Transverse colon (tissue), 4 donors: Measurements from ENCODE around the gene NDUFS3. TPM values are rescaled to one million over a fixed set of nuclear protein-coding genes. Genes with fewer than 3 reads are reported as not detected.
"Not testable (repeated sequence)": the region's sequence is repeated elsewhere in the genome, so short reads cannot be mapped to it uniquely, and the experiment has no call there.

Source experiments
- DNase-seq: peaks from one replicate; pipeline ENCODE4 v3.0.0-alpha.2; 2019
- H3K27ac ChIP-seq, 4 donors: fragments of 200-600 bp; sonication (generic); 2 replicates each; pipeline ENCODE4 v1.5.1; 2016 to 2018; ENCODE audit warnings: inconsistent platforms in 4 of 4
- H3K27me3 ChIP-seq: fragments of 200-600 bp; sonication (generic); 2 replicates; pipeline ENCODE4 v1.5.1; 2017; ENCODE audit warnings: inconsistent platforms
- H3K36me3 ChIP-seq, 4 donors: fragments of 200-600 bp; sonication (generic); 2 replicates each; pipeline ENCODE4 v1.5.1; 2017 to 2019; ENCODE audit warnings: inconsistent platforms in 4 of 4
- H3K4me1 ChIP-seq, 4 donors: fragments of 200-600 bp; sonication (generic); 2 replicates each; pipeline ENCODE4 v1.5.1; 2017 to 2020; ENCODE audit warnings: inconsistent platforms in 4 of 4
- H3K4me3 ChIP-seq, 4 donors: fragments of 200-600 bp; sonication (generic); 1 replicate in 1 of 4; 2 replicates in 3 of 4; pipeline versions ENCODE4 v1.5.1 to v1.6.1; 2017 to 2019; ENCODE audit warnings: inconsistent platforms in 4 of 4
- H3K9me3 ChIP-seq, 2 donors: fragments of 200-600 bp; sonication (generic); 2 replicates each; pipeline ENCODE4 v1.5.1; 2017 to 2019; ENCODE audit warnings: inconsistent platforms in 2 of 2
- CTCF ChIP-seq, 5 experiments: fragments of 200-600 bp in 3 of 5; fragments of 450-650 bp in 2 of 5; sonication (generic) in 3 of 5; IDR thresholded peaks; 1 replicate in 2 of 5; 2 replicates in 3 of 5; pipeline ENCODE4 v1.5.1; 2016 to 2017; ENCODE audit warnings: antibody characterized with exemption in 5 of 5, inconsistent platforms in 3 of 5, mild to moderate bottlenecking in 2 of 5, moderate library complexity in 1 of 5
- EP300 ChIP-seq: sonication (generic); formaldehyde crosslinking; IDR thresholded peaks from one replicate; pipeline ENCODE4 v1.6.1; 2017; ENCODE audit warnings: antibody characterized with exemption, low read depth
- POLR2A ChIP-seq: fragments of 450-650 bp; IDR thresholded peaks from one replicate; pipeline ENCODE4 v1.6.1; 2016; ENCODE audit warnings: antibody characterized with exemption, mild to moderate bottlenecking, moderate library complexity
- POLR2AphosphoS5 ChIP-seq, 3 donors: sonication (generic); formaldehyde crosslinking; IDR thresholded peaks; one replicate each; pipeline ENCODE4 v1.6.1; 2016; ENCODE audit warnings: antibody characterized with exemption in 3 of 3
- WGBS, 2 donors: methylation state at CpG; one replicate each; pipeline ENCODE4 v1.1.5; 2018; ENCODE audit warnings: low coverage in 1 of 2; 5-methylcytosine and 5-hydroxymethylcytosine counted together
- in situ Hi-C, 4 donors: fragments of 200-750 bp; cut with MboI; loops; one replicate each; pipeline versions ENCODE4 v1.15.0 to v1.15.1; 2017; ENCODE audit warnings: low sequenced_read_pairs in 3 of 4, low pct_ligation_motif_present in 1 of 4, low pct_unique_long_range_greater_than_20kb in 1 of 4
- intact Hi-C: fragments of 100-400 bp; cut with DNase I; formaldehyde crosslinking; loops from one replicate; pipeline ENCODE4 v1.15.1; 2023; ENCODE audit warnings: low total_unique reads
- total RNA-seq, 4 donors: library from RNA; depleted of rRNA; stranded (reverse); fragments of >200 nt; gene quantifications; one replicate each; pipeline ENCODE4 v1.1.0, GENCODE V29; 2016

Gene NDUFS3
- total RNA-seq: 100 to 1,000 TPM in 3 of 4 donors, 10 to 100 TPM in 1; 72.6 to 256 (median 213) TPM

- DNase-seq: peak; percentile 90
- H3K36me3 ChIP-seq: peaks cover 0 to 37% (median 17%) of the 10 kb centered on the region in 4 donors
- no peaks in the 10 kb centered on the region for H3K27me3 ChIP-seq
- H3K4me3 ChIP-seq: peak within 1 kb of the TSS; percentile 72 to 97 (median 87)
- no peaks in the 10 kb centered on the region for H3K9me3 ChIP-seq
- WGBS, 2 donors: 1% methylated on average over 70 of the region's 72 CpGs; no CpG with 5 or more reads in 1 of the 2 donors
- in situ Hi-C loops (no loop called here), intact Hi-C loops (loop anchor here (5.0 kb wide), 1 partner anchor 138 kb away; the partner anchor contains the start of gene AGBL2)
- H3K4me1 ChIP-seq: peaks cover 16 to 26% (median 23%) of the 10 kb centered on the region in 4 donors
- H3K27ac ChIP-seq: peak within 1 kb of the TSS; percentile 86 to 91 (median 89)
- no peak for TF ChIP-seq EP300
- TF ChIP-seq CTCF (IDR thresholded peaks at IDR 0.05): peak in 1 of 5 experiments; percentile 8
- peak; percentile 88 to 94 (median 89) for TF ChIP-seq POLR2AphosphoS5 (IDR thresholded peaks at IDR 0.05)
- peak; percentile 79 for TF ChIP-seq POLR2A
Measured at GRCh38 chr11:47578524-47579494, at the start of gene NDUFS3, which contains the start of gene KBTBD4. Gene NDUFS3, plus strand, starts transcription at chr11:47579074. Its CDS starts 18 bp downstream, at chr11:47579092. Gene KBTBD4, minus strand, starts transcription at chr11:47578970. Its CDS starts 19 bp downstream, at chr11:47578951.

- intact Hi-C loops: loop anchor here (5.0 kb wide), 1 partner anchor 1353 kb away; no protein-coding TSS in a partner anchor
- no peak overlapping the region for H3K4me3 ChIP-seq
- H3K9me3 ChIP-seq: no peaks in the 10 kb centered on the region
- H3K27ac ChIP-seq: no peak overlapping the region
- H3K36me3 ChIP-seq: no peaks in the 10 kb centered on the region
- peaks cover 14 to 58% (median 20%) of the 10 kb centered on the region in 4 donors for H3K4me1 ChIP-seq
- TF ChIP-seq POLR2A (no peak), CTCF (IDR thresholded peaks at IDR 0.05) (no peak), EP300 (no peak), POLR2AphosphoS5 (IDR thresholded peaks at IDR 0.05) (no peak)
- DNase-seq: no peak
- in situ Hi-C loops: no loop called here
- no peaks in the 10 kb centered on the region for H3K27me3 ChIP-seq
- WGBS, 2 donors: 89 to 90% methylated on average over 4 of the region's 4 CpGs
Measured at GRCh38 chr11:47529951-47530350, 48.9 kb upstream of the NDUFS3 start.

- H3K9me3 ChIP-seq, H3K36me3 ChIP-seq, H3K27me3 ChIP-seq, H3K27ac ChIP-seq, in situ Hi-C loops, H3K4me3 ChIP-seq, DNase-seq: not testable (repeated sequence)
- intact Hi-C loops: loop anchor here (5.0 kb wide), 1 partner anchor 1353 kb away; no protein-coding TSS in a partner anchor
- H3K4me1 ChIP-seq: peaks cover 13 to 51% (median 14%) of the 10 kb centered on the region in 4 donors
- 89% methylated on average over 9 of the region's 9 CpGs; no CpG with 5 or more reads in 1 of the 2 donors for WGBS, 2 donors
Measured at GRCh38 chr11:47530721-47531120, 48.2 kb upstream of the NDUFS3 start.

- WGBS, 2 donors: 78 to 82% methylated on average over 3 of the region's 3 CpGs
- no peak overlapping the region for H3K4me3 ChIP-seq
- intact Hi-C loops: loop anchor here (5.0 kb wide), 1 partner anchor 1354 kb away; no protein-coding TSS in a partner anchor
- H3K36me3 ChIP-seq: no peaks in the 10 kb centered on the region
- peaks cover 19 to 51% (median 19%) of the 10 kb centered on the region in 4 donors for H3K4me1 ChIP-seq
- DNase-seq: no peak
- H3K27ac ChIP-seq: peak overlapping the region in 1 of 4 donors; percentile 55
- no peaks in the 10 kb centered on the region for H3K27me3 ChIP-seq
- in situ Hi-C loops: no loop called here
- H3K9me3 ChIP-seq: no peaks in the 10 kb centered on the region
- TF ChIP-seq POLR2A: no peak
- TF ChIP-seq CTCF (IDR thresholded peaks at IDR 0.05): no peak
- no peak for TF ChIP-seq EP300
- no peak for TF ChIP-seq POLR2AphosphoS5 (IDR thresholded peaks at IDR 0.05)
Measured at GRCh38 chr11:47531666-47532065, 47.2 kb upstream of the NDUFS3 start.
